Stimulated activated CD4-positive, alpha-beta T cell treated with anti-CD3 and anti-CD28 coated beads, Interleukin-4, amount 100 ng/mL, for 48 hours (primary cell): ENCODE results near the gene OPTC.

Experiments used
- DNase-seq, 2 donors: peaks; one replicate each; pipeline ENCODE4 v3.0.0-alpha.2; 2020; ENCODE audit warnings: low read depth in 2 of 2

The OPTC gene

GRCh38 chr1:203536575-203536974, 42.6 kb downstream of the OPTC start:
- no peak for DNase-seq

DNA sequence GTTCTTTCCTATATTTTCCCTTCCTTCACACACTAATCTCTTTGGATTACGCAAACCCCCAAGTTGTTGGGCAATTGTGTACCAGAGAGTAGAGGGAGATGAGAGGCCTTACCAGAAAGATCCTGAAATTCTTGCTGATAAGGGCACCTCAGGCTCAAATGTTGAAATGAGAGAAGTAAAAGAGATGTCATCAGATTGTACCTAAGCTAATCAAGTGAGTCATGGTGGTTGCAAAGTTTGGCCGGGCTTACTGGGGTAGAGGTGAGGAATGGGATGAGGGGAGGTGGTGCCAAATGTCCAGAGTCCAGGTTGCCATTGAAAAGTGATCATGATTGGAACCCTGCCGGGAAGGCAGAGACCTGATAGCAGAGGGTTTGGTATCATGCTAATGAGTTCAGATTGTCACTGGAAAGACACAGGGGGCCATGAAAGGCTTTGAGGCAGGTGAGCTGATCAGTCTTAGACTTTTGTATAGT, 43.1 kb downstream of the OPTC start:
- no peak for DNase-seq

DNA sequence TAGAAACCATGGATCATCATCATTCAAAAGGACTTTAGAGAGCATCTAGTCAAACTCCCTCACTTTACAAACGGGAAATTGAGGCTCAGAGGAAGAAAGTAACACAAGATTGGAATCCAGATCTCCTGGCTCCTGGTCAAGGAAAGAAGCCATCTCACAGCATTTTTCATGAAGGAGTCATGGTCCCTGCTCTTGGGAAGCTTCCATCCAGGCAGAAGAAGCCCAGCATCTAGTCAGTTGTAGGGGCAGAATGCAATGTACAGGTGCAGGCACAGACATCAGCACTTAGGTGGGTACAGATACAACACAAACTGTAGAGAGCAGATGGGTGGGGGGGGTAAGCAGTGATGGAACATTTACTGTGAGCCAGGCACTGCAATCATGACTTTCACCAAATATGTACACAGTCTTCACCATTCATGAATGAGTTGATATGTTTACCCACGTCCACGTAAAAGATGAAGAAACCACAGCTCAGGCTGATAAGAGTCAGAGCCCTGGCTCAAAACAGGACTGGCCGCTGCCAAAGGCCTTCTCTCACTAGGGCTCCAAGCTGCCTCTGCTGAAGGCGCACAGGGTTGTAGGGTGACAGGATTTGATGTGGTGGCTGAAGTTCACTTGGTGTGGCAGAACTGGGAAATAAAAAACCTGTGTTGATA, 44.0 kb downstream of the OPTC start:
- no peak for DNase-seq

DNA sequence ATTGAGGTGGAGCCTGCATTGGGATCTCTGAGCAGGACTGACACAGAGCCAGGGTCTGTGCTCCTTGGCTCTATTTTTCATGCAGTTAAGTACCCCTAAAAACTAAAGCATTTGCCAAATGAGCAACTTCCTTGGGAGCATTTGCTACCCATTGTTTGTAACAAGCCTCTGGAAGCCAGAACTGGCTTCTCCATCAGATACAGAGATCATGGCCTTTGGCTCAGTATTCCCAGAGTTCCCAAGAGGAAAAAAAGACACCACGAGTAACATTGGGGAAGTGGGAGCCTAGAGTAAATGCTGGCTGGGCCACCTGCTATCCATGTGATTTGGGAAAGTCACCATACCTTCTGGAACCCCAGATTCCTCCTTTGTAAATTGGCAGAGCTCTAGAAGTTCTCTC, 44.8 kb downstream of the OPTC start:
- no peak for DNase-seq

GRCh38 chr1:203539831-203540546, 46.0 kb downstream of the OPTC start:
- no peak for DNase-seq

GRCh38 chr1:203544485-203544884, 50.5 kb downstream of the OPTC start:
- no peak for DNase-seq

GRCh38 chr1:203544978-203545816, 51.2 kb downstream of the OPTC start:
- no peak for DNase-seq

GRCh38 chr1:203546274-203546673, 52.3 kb downstream of the OPTC start:
- no peak for DNase-seq

- no peak for DNase-seq
Measured at GRCh38 chr1:203547147-203547546, 53.2 kb downstream of the OPTC start.

GRCh38 chr1:203547771-203548421, 53.9 kb downstream of the OPTC start:
- DNase-seq: no peak

DNA sequence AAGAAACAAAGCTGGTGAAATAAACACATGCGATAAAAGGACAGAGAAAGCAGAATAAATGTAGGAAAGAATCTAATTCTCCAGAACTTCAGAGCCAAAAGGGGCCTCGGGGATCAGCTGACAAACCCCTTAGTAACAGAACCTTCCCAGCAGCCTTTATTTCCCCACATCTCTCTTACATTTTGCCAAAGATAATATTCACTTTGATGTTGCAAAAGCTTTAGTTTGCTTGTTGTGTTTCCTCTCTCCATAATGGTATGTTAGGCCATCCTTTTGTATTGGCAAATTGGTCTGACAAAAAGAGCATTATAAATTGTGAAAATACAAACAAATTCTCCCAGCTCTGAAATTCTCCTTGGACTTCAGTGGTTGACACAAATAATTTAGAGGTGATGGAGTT, 54.9 kb downstream of the OPTC start:
- no peak for DNase-seq

DNA sequence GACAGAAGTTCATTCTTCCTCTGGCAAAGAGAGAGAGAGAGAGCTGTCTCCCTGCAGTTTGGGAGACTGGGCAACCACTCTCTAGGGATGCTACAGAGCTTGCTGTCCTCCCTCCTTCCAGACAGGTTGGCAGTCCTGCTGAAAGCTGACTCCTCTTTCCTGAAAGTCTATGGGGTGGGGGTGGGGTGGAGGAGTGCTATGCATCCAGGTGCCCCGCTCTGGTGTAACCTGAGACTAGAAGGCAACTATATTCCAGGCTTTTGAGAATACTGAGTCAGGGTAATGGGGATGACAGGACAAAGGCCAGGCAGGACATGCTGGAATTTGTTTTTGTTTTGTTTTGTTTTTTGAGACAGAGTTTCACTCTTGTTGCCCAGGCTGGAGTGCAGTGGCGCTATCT, 55.4 kb downstream of the OPTC start:
- DNase-seq: no peak

DNA sequence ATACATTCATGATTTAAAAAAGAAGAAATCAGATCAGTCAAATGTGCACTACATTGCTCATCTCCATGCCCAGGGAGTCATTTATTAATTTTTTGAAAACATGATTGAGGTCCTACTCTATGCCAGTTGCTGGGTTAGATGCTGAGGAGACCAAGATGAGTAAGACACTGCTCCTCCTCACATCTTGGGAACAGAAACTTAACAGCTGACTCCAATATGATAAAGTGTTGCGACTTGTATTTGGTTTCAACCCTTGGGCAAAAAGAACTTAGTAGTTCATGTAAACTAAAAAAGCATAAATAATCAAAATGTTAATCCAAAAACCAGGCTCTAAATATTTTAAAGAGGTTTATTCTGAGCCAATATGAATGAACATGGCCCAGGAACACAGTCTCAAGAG, 56.9 kb downstream of the OPTC start:
- DNase-seq: no peak

GRCh38 chr1:203551550-203551949, 57.6 kb downstream of the OPTC start:
- no peak for DNase-seq

DNA sequence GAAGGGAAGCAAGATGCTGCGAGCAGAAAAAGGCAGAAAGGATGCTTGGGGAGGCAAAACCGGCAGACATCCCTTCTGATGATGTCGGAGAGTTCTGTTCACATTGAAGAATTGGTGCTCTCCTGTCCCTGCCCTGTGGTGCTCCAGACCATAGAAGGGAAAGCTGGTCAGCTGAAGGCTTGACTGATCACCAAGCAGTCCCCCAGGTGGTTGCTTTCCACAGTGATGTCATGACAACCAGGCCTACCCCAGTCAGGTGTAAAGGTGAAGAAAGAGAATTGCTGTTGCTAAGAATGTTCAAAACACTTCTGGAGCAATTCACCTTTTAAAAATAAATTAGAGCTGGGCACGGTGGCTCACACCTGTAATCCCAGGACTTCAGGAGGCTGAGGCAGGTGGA, 59.5 kb downstream of the OPTC start:
- DNase-seq: no peak

GRCh38 chr1:203554071-203554470, 60.1 kb downstream of the OPTC start:
- no peak for DNase-seq

DNA sequence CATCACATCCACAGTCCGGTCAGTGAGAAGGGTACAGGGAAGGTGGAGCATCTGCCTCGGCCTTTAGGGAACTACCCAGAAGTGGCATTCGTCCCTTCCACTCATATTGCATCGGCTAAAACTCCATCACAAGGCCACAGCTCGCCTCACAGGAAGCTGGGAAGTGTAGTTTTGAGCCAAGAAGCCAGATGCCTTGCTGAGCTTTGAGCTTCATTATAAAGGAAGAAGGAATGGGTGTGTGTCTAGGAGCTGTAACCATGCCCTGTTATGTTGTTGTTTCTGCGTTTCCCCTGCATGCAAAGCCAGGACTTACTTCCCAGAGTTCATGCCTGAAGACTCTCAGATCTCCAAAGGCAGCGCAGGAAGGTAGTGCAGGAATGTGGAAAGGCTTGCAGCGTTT, 61.1 kb downstream of the OPTC start:
- DNase-seq: no peak

GRCh38 chr1:203555511-203556046, 61.6 kb downstream of the OPTC start:
- DNase-seq: no peak

GRCh38 chr1:203556047-203556851, 62.3 kb downstream of the OPTC start:
- no peak for DNase-seq

GRCh38 chr1:203557390-203557789, 63.4 kb downstream of the OPTC start:
- DNase-seq: no peak
